ENCODE data around the gene ARID1B.

The ARID1B gene

GRCh38 chr6:157087974-157088373 lies 310.8 kb downstream of the ARID1B start:
- TF ChIP-seq, protein P1, sequence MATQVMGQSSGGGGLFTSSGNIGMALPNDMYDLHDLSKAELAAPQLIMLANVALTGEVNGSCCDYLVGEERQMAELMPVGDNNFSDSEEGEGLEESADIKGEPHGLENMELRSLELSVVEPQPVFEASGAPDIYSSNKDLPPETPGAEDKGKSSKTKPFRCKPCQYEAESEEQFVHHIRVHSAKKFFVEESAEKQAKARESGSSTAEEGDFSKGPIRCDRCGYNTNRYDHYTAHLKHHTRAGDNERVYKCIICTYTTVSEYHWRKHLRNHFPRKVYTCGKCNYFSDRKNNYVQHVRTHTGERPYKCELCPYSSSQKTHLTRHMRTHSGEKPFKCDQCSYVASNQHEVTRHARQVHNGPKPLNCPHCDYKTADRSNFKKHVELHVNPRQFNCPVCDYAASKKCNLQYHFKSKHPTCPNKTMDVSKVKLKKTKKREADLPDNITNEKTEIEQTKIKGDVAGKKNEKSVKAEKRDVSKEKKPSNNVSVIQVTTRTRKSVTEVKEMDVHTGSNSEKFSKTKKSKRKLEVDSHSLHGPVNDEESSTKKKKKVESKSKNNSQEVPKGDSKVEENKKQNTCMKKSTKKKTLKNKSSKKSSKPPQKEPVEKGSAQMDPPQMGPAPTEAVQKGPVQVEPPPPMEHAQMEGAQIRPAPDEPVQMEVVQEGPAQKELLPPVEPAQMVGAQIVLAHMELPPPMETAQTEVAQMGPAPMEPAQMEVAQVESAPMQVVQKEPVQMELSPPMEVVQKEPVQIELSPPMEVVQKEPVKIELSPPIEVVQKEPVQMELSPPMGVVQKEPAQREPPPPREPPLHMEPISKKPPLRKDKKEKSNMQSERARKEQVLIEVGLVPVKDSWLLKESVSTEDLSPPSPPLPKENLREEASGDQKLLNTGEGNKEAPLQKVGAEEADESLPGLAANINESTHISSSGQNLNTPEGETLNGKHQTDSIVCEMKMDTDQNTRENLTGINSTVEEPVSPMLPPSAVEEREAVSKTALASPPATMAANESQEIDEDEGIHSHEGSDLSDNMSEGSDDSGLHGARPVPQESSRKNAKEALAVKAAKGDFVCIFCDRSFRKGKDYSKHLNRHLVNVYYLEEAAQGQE (IDR thresholded peaks at IDR 0.05; ENCODE audit: insufficient read depth in 1 of 2, low read depth in 2 of 2, low read length in 2 of 2) = no peak
- TF ChIP-seq TAF1 (IDR thresholded peaks at IDR 0.05; ENCODE audit: borderline replicate concordance, insufficient read depth, low read length) (no peak), POLR2AphosphoS5 (IDR thresholded peaks at IDR 0.05; ENCODE audit: low read depth, low read length) (no peak), SIN3A (IDR thresholded peaks at IDR 0.05; ENCODE audit: borderline replicate concordance, insufficient read depth, low read length) (no peak), FOXP2 (optimal IDR thresholded peaks at IDR 0.05; ENCODE audit: borderline replicate concordance, extremely low read depth, extremely low read length, insufficient read depth) (no peak)

DNA sequence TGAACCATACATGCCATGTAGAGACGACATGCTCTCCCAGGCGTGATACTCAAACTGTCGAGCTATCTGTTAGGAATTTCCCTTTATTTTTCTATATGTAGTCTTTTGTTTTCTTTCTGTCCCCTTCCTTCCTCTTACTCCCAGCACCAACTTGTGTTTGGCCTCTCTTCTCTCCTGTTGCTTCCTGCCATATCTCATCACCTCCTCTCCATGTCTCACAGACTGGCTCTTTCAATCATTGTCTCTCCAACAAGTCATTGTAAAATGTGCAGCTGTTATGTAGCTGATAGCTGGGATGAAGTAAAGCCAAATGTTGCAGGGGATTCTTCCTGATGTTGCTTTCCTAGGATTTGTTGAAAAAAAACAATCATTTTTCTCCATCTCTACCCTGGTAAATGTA lies 311.7 kb downstream of the ARID1B start:
- TF ChIP-seq, protein P1 (IDR thresholded peaks at IDR 0.05; ENCODE audit: insufficient read depth in 1 of 2, low read depth in 2 of 2, low read length in 2 of 2) = no peak
- TF ChIP-seq TAF1 (IDR thresholded peaks at IDR 0.05; ENCODE audit: borderline replicate concordance, insufficient read depth, low read length) = no peak
- no peak for TF ChIP-seq SIN3A (IDR thresholded peaks at IDR 0.05; ENCODE audit: borderline replicate concordance, insufficient read depth, low read length)
- TF ChIP-seq POLR2AphosphoS5 (IDR thresholded peaks at IDR 0.05; ENCODE audit: low read depth, low read length) = no peak
- TF ChIP-seq FOXP2 (optimal IDR thresholded peaks at IDR 0.05; ENCODE audit: borderline replicate concordance, extremely low read depth, extremely low read length, insufficient read depth) = no peak

DNA sequence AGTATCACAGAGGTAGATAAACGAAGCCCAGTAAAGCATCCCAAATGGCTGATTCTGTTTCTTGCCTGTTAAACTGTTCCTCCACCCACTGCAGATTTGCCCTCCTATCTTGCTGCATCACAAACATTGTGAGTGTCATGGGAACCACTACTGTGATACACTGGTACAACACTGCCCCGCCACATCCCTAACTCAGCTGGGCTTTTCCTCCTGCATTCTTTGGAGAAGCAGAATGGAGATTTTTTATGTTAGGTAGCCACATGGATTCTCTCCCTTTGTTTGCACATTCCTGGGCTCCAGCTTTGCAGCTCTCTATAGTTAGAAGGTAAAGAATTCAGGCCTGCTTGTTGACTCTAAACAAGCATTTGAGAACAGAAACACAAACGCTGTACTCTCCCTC lies 312.1 kb downstream of the ARID1B start:
- TF ChIP-seq SIN3A (IDR thresholded peaks at IDR 0.05; ENCODE audit: borderline replicate concordance, insufficient read depth, low read length) (no peak), TAF1 (IDR thresholded peaks at IDR 0.05; ENCODE audit: borderline replicate concordance, insufficient read depth, low read length) (no peak), POLR2AphosphoS5 (IDR thresholded peaks at IDR 0.05; ENCODE audit: low read depth, low read length) (no peak), FOXP2 (optimal IDR thresholded peaks at IDR 0.05; ENCODE audit: borderline replicate concordance, extremely low read depth, extremely low read length, insufficient read depth) (no peak)
- TF ChIP-seq, protein P1 (IDR thresholded peaks at IDR 0.05; ENCODE audit: insufficient read depth in 1 of 2, low read depth in 2 of 2, low read length in 2 of 2) = no peak

DNA sequence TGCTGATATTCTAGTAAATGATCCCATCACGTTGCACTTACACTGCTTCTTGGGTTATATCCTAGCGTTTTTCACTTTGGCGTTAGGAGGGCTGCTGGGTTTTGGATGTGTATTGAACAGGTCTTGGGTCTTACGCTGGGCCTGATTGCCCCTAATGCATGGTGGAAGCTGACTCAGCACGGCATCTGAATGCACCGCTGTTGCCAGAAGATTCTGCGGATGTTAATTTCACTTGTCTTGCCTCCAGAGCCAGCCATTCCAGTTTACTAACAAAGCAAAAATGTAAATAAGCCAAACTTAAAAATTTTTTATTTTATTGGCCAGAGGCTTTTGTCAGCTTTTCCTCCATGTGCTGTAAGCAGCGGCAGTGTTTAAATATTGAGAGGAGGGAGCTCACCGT lies 312.7 kb downstream of the ARID1B start:
- TF ChIP-seq SIN3A (IDR thresholded peaks at IDR 0.05; ENCODE audit: borderline replicate concordance, insufficient read depth, low read length) (no peak), TAF1 (IDR thresholded peaks at IDR 0.05; ENCODE audit: borderline replicate concordance, insufficient read depth, low read length) (no peak), FOXP2 (optimal IDR thresholded peaks at IDR 0.05; ENCODE audit: borderline replicate concordance, extremely low read depth, extremely low read length, insufficient read depth) (no peak), POLR2AphosphoS5 (IDR thresholded peaks at IDR 0.05; ENCODE audit: low read depth, low read length) (no peak)
- TF ChIP-seq, protein P1 (IDR thresholded peaks at IDR 0.05; ENCODE audit: insufficient read depth in 1 of 2, low read depth in 2 of 2, low read length in 2 of 2) = no peak

GRCh38 chr6:157090736-157091135 lies 313.6 kb downstream of the ARID1B start:
- no peak for TF ChIP-seq POLR2AphosphoS5 (IDR thresholded peaks at IDR 0.05; ENCODE audit: low read depth, low read length)
- TF ChIP-seq TAF1 (IDR thresholded peaks at IDR 0.05; ENCODE audit: borderline replicate concordance, insufficient read depth, low read length) = no peak
- TF ChIP-seq SIN3A (IDR thresholded peaks at IDR 0.05; ENCODE audit: borderline replicate concordance, insufficient read depth, low read length) = no peak
- TF ChIP-seq, protein P1 (IDR thresholded peaks at IDR 0.05; ENCODE audit: insufficient read depth in 1 of 2, low read depth in 2 of 2, low read length in 2 of 2) = no peak
